ENCODE results near the gene NDUFS3. TPM values are rescaled to one million over a fixed set of nuclear protein-coding genes. Genes with fewer than 3 reads are reported as not detected.
A peak's percentile ranks its signal among the peaks of the same experiment; 100 is the strongest.

Gene NDUFS3
- total RNA-seq, 2 donors from 2014 or later, result 27.2 to 28.7 TPM

DNA sequence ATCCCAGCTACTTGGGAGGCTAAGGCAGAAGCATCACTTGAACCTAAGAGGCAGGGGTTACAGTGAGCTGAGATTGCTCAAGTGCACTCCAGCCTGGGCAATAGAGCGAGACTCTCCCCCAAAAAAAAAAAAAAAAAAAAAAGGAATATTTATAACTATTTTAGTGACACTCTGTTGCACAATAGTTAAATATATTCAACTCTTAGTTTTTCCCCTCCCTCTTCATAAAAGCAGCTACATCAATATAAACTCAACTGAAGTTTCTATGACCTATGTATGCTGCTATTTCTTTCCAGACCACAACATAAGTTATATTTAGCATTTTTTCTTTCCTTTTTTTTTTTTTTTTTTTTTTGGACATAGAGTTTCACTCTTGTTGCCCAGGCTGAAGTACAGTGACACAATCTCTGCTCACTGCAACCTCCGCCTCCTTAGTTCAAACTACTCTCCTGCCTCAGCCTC, 45.2 kb upstream of the NDUFS3 start:
- Histone ChIP-seq H3K36me3 (replicated peaks in 1 of 2; ENCODE audit: insufficient read depth in 1 of 2, low read depth in 2 of 2) (no peaks in the 10 kb centered on the region), H3K4me1 (peaks cover 12% of the 10 kb centered on the region), H3K27ac (no peak overlapping the region), H3K9me3 (no peaks in the 10 kb centered on the region), H3K27me3 (no peaks in the 10 kb centered on the region), H3K4me3 (no peak overlapping the region)
- 92 to 93% methylated on average over 2 of the region's 2 CpGs for WGBS, 2 donors
- intact Hi-C loops (cut with DNase I), result no loop called here
- TF ChIP-seq, protein P1, sequence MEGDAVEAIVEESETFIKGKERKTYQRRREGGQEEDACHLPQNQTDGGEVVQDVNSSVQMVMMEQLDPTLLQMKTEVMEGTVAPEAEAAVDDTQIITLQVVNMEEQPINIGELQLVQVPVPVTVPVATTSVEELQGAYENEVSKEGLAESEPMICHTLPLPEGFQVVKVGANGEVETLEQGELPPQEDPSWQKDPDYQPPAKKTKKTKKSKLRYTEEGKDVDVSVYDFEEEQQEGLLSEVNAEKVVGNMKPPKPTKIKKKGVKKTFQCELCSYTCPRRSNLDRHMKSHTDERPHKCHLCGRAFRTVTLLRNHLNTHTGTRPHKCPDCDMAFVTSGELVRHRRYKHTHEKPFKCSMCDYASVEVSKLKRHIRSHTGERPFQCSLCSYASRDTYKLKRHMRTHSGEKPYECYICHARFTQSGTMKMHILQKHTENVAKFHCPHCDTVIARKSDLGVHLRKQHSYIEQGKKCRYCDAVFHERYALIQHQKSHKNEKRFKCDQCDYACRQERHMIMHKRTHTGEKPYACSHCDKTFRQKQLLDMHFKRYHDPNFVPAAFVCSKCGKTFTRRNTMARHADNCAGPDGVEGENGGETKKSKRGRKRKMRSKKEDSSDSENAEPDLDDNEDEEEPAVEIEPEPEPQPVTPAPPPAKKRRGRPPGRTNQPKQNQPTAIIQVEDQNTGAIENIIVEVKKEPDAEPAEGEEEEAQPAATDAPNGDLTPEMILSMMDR (IDR thresholded peaks at IDR 0.05), result no peak
- TF ChIP-seq POLR2A (IDR thresholded peaks at IDR 0.05), result no peak
- DNase-seq (no peak), ATAC-seq (no peak)

DNA sequence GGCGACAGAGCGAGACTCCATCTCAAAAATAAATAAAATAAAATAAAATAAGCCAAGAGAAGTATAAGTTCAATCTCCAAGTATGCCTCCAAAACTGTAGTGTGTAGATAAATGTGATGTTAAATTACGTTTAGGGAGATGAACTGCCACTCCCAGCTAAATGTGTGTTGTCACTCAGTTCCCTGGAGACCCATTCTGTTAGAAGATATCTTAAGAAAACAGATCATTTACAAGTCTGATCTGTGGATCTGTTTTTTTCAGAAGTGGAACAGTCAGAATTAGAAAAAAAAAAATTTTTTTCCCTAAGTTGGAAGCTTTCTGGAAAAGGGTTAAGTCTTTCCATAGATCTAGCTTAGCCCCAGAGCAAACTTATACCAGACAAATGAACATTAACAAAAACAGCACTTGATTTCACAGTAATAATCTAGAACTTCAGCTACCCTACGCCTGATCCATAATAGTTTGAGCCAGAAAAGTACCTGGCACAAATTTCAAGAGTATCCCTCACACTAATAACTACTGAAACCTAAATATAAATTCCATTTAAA, 44.1 kb upstream of the NDUFS3 start:
- no peak for TF ChIP-seq POLR2A (IDR thresholded peaks at IDR 0.05)
- TF ChIP-seq, protein P1 (IDR thresholded peaks at IDR 0.05), result no peak
- H3K27me3 ChIP-seq, result no peaks in the 10 kb centered on the region
- H3K36me3 ChIP-seq (replicated peaks in 1 of 2; ENCODE audit: insufficient read depth in 1 of 2, low read depth in 2 of 2), result no peaks in the 10 kb centered on the region
- intact Hi-C loops (cut with DNase I), result no loop called here
- H3K4me1 ChIP-seq, result peaks cover 21% of the 10 kb centered on the region
- WGBS, 2 donors, result 88 to 90% methylated on average over 4 of the region's 4 CpGs
- no peak overlapping the region for H3K27ac ChIP-seq
- no peak for ATAC-seq
- no peak for DNase-seq
- no peaks in the 10 kb centered on the region for H3K9me3 ChIP-seq
- no peak overlapping the region for H3K4me3 ChIP-seq

DNA sequence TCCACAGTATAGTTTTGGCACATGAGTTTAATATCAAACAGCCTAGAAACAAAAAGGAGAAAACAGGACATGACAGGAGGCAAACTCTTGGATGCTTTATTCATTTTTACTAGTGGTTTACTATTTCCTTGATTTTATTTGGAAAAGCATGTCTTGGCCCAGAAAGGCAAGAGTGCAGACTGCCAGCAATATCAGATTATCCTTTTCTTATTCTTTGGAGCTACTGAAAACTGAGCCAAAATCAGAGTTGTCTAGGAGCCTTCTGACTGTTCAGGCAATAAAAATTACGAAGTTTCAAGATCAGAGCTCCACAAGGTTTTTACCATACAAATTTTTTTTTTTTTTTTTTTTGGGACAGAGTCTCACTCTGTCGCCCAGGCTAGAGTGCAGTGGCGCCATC, 42.0 kb upstream of the NDUFS3 start:
- H3K27me3 ChIP-seq, result no peaks in the 10 kb centered on the region
- WGBS, 2 donors, result 78 to 86% methylated on average over 3 of the region's 3 CpGs
- intact Hi-C loops (cut with DNase I), result no loop called here
- H3K36me3 ChIP-seq (replicated peaks in 1 of 2; ENCODE audit: insufficient read depth in 1 of 2, low read depth in 2 of 2), result no peaks in the 10 kb centered on the region
- H3K4me1 ChIP-seq, result peaks cover 37% of the 10 kb centered on the region
- H3K9me3 ChIP-seq, result no peaks in the 10 kb centered on the region
- ATAC-seq (no peak), DNase-seq (no peak)
- TF ChIP-seq, protein P1 (IDR thresholded peaks at IDR 0.05), result no peak
- TF ChIP-seq POLR2A (IDR thresholded peaks at IDR 0.05), result no peak
- no peak overlapping the region for H3K4me3 ChIP-seq
- no peak overlapping the region for H3K27ac ChIP-seq

DNA sequence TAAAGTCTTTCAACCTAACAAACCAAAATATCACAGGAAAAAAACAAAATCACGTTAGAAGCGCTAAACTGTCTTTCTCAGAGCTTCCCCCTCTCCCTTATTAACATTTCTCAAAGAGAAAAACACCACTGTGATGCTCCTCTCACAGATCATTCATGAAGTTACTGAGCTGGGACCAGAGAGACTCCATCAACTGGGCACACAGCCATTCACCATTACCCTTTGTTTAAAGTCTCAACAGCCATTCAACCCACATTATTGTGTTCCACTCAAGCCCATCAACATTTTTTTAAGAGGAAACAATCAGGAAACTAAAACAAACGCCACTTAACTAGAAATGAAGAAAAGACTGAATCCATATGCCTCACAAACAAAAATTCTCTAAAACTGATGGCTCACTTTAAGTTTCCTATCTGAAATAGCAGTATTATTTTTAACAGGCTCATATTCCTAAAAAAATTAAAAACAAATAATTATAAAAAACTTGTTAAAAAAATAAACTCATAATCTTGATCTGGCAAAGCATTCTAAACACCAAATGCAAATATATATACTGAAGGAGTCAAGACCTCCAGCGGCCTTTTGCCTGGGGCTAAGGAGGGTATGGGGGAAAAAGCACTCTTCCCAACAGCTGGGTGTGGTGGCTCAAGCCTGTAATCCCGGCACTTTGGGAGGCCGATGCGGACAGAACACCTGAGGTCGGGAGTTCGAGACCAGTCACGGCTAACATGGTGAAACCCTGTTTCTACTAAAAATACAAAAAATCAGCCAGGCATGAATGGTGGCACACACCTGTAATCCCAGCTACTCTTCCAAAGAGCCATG, 39.9 kb upstream of the NDUFS3 start:
- DNase-seq (no peak), ATAC-seq (no peak)
- 59 to 75% methylated on average over 10 of the region's 10 CpGs for WGBS, 2 donors
- Histone ChIP-seq H3K4me1 (peaks cover 37% of the 10 kb centered on the region), H3K27ac (peak overlapping the region in 1 of 4 donors; percentile 48), H3K27me3 (no peaks in the 10 kb centered on the region), H3K4me3 (no peak overlapping the region), H3K9me3 (no peaks in the 10 kb centered on the region), H3K36me3 (replicated peaks in 1 of 2; ENCODE audit: insufficient read depth in 1 of 2, low read depth in 2 of 2) (no peaks in the 10 kb centered on the region)
- TF ChIP-seq, protein P1 (IDR thresholded peaks at IDR 0.05), result no peak
- no peak for TF ChIP-seq POLR2A (IDR thresholded peaks at IDR 0.05)
- intact Hi-C loops (cut with DNase I), result no loop called here

All from body of pancreas (tissue), 4 donors.